ENCODE results near the gene ANKRD30A.
A peak's percentile ranks its signal among the peaks of the same experiment; 100 is the strongest.

The ANKRD30A gene

GRCh38 chr10:37269554-37270256 is 144.3 kb downstream of the ANKRD30A start:
- no peak for TF ChIP-seq ZFX (IDR thresholded peaks at IDR 0.05)
- peak overlapping the region; percentile 66; the same call in 1 of the 2 replicates for H3K27ac ChIP-seq

- TF ChIP-seq ZFX (IDR thresholded peaks at IDR 0.05) (no peak), CTCF (conservative IDR thresholded peaks at IDR 0.05) (no peak)
- H3K27ac ChIP-seq = no peak overlapping the region
Measured at GRCh38 chr10:37275216-37275777, 149.9 kb downstream of the ANKRD30A start.

GRCh38 chr10:37285063-37285462 is 159.7 kb downstream of the ANKRD30A start:
- TF ChIP-seq CTCF (conservative IDR thresholded peaks at IDR 0.05) (no peak), ZFX (IDR thresholded peaks at IDR 0.05) (no peak)
- H3K27ac ChIP-seq = no peak overlapping the region

DNA sequence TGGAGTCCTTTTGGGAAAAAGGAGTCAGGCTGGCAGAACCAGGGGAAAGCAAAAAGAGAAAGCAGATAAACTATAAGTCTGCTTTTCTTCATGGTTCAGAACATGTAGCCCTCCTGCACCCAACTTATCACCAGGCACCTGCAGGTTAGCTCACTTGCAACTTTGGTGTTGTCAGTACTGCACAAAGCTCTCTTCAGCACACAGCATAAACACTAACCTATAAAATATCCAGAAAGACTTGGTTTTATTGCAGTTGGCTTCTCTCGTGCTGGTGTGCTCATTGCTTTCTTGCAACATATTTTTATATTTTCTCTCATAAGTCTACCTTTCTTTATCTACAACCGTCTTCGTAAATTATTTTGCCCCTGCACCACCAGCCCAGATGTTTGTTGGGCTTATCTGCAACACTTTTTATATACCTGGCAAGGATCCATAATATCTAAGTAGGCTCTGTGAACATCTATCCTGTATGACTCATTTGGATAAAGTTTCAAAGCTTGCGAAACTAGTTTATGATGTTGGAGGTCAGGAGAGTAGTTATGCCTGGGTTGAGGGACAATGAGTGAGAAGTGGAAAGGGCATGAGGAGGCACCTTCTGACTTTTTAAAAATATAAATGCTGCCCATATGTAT is 164.6 kb downstream of the ANKRD30A start:
- TF ChIP-seq ZFX (IDR thresholded peaks at IDR 0.05) = no peak
- no peak for TF ChIP-seq CTCF (conservative IDR thresholded peaks at IDR 0.05)
- peak overlapping the region; percentile 27; the same call in 1 of the 2 replicates for H3K27ac ChIP-seq

- no peak for TF ChIP-seq CTCF (conservative IDR thresholded peaks at IDR 0.05)
- TF ChIP-seq ZFX (IDR thresholded peaks at IDR 0.05) = no peak
- no peak overlapping the region for H3K27ac ChIP-seq
Measured at GRCh38 chr10:37301271-37301670, 175.9 kb downstream of the ANKRD30A start.

DNA sequence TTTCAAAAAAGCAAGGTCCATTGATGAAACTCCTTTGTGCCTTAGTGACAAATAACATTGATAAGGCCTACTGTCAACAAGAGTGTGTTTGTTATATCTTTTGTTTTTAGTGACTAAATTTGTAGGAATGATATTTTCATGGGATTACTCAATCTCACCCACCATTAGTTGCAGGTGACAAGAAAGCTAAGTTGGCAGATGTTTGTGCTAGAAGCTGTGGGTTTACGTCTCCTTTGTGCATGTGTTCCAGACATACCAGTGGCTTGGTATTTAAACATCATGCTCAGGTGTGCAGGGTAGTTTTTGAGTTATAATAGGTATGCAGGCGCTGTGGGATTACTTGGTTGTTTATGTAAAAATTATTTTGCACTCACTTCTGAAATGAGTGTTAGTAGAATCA is 178.6 kb downstream of the ANKRD30A start:
- no peak overlapping the region for H3K27ac ChIP-seq
- TF ChIP-seq CTCF (conservative IDR thresholded peaks at IDR 0.05) (no peak), ZFX (IDR thresholded peaks at IDR 0.05) (no peak)

DNA sequence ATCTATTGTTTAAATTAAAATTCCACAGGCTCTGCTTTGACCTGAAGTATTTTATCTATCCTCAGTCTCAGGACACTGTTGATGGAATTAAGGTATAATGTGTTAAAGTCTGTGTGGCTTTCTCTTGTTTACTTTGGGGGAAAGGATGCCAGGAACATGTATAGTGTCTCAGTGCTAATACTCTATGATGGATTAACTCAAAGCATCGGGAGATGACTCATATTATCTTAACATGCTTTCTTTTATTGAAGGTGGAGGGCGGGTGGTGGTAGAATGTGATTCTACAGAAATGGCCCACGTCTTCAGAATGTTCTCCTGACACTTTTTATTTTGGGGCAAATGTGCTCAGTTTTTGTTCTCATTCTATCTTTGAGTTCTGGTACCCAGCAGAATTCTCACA is 189.0 kb downstream of the ANKRD30A start:
- no peak overlapping the region for H3K27ac ChIP-seq
- no peak for TF ChIP-seq CTCF (conservative IDR thresholded peaks at IDR 0.05)
- no peak for TF ChIP-seq ZFX (IDR thresholded peaks at IDR 0.05)

Data from C4-2B (cell line).